Neutrophil (primary cell): ENCODE results near the gene RAD51B.

ENCODE experiments used
- H3K27ac ChIP-seq: fragments of 200-600 bp; sonication (generic); 2 replicates; pipeline ENCODE4 v1.5.1; 2016; ENCODE audit warnings: mild to moderate bottlenecking, moderate library complexity
- H3K27me3 ChIP-seq: fragments of 200-600 bp; sonication (generic); 2 replicates; pipeline ENCODE4 v1.6.0; 2016; ENCODE audit warnings: mild to moderate bottlenecking
- H3K36me3 ChIP-seq: fragments of 200-600 bp; sonication (generic); 2 replicates; pipeline ENCODE4 v1.5.1; 2017
- H3K4me1 ChIP-seq, 2 experiments: fragments of 200-600 bp in 1 of 2; sonication (generic) in 1 of 2; 1 replicate in 1 of 2; 2 replicates in 1 of 2; pipeline versions ENCODE4 v1.5.1 to v1.6.1; 2013 to 2016; ENCODE audit warnings: low read depth in 1 of 2, low read length in 1 of 2, mild to moderate bottlenecking in 1 of 2, moderate library complexity in 1 of 2; ENCODE audit not compliant: control insufficient read depth in 1 of 2, insufficient read depth in 1 of 2
- H3K4me3 ChIP-seq, 2 experiments: fragments of 200-600 bp in 1 of 2; sonication (generic) in 1 of 2; 1 replicate in 1 of 2; 2 replicates in 1 of 2; pipeline ENCODE4 v1.5.1; 2013 to 2016; ENCODE audit warnings: low read depth in 1 of 2, low read length in 1 of 2, mild to moderate bottlenecking in 1 of 2, moderate library complexity in 1 of 2
- H3K9me3 ChIP-seq: fragments of 200-600 bp; sonication (generic); 2 replicates; pipeline ENCODE4 v1.5.1; 2016
- TF ChIP-seq, protein P1 (sequence below): fragments of 200-600 bp; sonication (generic); IDR thresholded peaks from 2 replicates; pipeline ENCODE4 v1.5.1; 2016; ENCODE audit warnings: antibody characterized with exemption

The RAD51B gene

DNA sequence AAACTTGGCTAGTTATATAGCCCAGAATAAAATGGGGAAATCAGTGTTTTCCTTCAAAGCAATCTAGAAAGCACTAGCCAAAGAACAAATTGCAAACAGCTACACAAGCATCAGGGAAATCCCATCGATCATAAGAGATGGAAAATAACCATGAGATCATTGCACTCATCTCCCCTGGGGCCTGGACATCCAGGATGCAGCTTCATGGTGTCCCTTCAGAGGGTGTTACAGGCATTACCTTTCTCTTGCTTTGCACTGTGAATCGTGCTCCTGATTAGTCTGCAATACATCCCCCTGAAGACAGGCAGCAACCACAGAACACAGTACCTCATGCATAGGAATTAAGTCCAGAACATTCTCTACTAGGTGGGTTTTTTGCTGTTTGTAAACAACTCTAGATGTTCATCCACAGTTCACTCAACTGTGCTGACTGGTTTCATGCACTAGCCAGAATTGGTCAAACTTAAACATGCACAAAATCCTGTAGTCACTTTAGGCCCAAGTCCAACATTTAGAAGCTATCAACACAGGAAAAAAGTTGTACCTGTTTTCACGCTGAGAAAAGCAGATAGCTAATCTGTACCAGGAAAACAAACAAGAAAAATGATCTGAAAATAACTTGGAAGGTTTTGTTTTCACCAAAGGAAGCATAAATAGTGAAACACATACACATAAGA lies 853.2 kb downstream of the RAD51B start:
- H3K36me3 ChIP-seq, result no peaks in the 10 kb centered on the region
- no peak overlapping the region for H3K4me3 ChIP-seq
- H3K27me3 ChIP-seq, result no peaks in the 10 kb centered on the region
- H3K9me3 ChIP-seq, result no peaks in the 10 kb centered on the region
- peak overlapping the region; percentile 3 for H3K27ac ChIP-seq
- peaks cover 5 to 8% of the 10 kb centered on the region in 2 experiments for H3K4me1 ChIP-seq
- TF ChIP-seq, protein P1, sequence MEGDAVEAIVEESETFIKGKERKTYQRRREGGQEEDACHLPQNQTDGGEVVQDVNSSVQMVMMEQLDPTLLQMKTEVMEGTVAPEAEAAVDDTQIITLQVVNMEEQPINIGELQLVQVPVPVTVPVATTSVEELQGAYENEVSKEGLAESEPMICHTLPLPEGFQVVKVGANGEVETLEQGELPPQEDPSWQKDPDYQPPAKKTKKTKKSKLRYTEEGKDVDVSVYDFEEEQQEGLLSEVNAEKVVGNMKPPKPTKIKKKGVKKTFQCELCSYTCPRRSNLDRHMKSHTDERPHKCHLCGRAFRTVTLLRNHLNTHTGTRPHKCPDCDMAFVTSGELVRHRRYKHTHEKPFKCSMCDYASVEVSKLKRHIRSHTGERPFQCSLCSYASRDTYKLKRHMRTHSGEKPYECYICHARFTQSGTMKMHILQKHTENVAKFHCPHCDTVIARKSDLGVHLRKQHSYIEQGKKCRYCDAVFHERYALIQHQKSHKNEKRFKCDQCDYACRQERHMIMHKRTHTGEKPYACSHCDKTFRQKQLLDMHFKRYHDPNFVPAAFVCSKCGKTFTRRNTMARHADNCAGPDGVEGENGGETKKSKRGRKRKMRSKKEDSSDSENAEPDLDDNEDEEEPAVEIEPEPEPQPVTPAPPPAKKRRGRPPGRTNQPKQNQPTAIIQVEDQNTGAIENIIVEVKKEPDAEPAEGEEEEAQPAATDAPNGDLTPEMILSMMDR, result no peak

DNA sequence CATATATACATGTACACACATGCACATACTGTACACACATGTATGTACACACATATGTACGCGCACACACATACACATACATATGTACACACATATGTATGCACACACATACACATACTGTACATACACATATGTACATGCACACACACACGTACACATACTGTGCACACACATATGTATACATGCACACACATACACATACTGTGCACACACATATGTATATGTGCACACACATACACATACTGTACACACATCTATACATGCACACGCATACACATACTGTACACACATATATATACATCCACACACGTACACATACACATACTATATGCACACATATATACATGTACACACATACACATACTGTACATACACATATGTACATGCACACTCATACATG lies 853.9 kb downstream of the RAD51B start:
- H3K9me3 ChIP-seq, result no peaks in the 10 kb centered on the region
- H3K4me3 ChIP-seq, result no peak overlapping the region
- H3K27ac ChIP-seq, result no peak overlapping the region
- H3K4me1 ChIP-seq, result peaks cover 5 to 10% of the 10 kb centered on the region in 2 experiments
- TF ChIP-seq, protein P1, result no peak
- no peaks in the 10 kb centered on the region for H3K36me3 ChIP-seq
- H3K27me3 ChIP-seq, result no peaks in the 10 kb centered on the region

DNA sequence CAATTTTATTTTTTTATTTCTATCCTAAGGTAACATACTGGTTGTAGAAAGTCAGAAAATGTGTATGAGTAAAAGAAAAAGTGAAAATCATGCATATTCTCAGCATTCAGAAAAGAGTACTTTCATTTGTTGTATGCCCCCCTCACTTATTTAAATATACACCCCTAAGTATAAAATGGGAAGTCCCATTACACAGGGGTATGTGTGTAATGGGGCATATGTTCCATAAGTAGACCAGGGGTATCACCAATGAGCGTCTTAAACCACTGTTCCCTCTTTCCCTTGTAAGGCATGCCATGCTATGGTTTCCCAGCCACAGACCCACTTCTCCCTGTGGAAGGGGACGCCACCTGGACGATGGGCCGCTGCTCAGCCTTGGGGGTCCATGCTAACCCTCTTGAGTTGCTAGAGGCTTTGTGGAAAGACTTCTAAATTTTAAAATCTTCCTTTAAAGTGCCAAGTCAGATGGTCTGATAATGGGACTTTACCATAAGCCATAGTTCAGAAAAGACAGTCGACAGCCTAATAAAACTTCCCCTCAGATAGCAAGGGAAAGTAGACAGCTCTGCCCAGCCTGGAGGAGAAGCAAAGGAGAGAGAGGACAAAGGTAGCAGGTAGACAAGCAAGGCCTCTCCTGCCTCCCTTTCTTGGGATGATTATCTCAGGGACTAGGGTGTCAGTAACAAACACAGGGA lies 855.1 kb downstream of the RAD51B start:
- Histone ChIP-seq H3K27ac (peak overlapping the region; percentile 37), H3K36me3 (no peaks in the 10 kb centered on the region), H3K9me3 (no peaks in the 10 kb centered on the region), H3K4me1 (peaks cover 10 to 21% of the 10 kb centered on the region in 2 experiments), H3K4me3 (no peak overlapping the region), H3K27me3 (no peaks in the 10 kb centered on the region)
- TF ChIP-seq, protein P1, result no peak

DNA sequence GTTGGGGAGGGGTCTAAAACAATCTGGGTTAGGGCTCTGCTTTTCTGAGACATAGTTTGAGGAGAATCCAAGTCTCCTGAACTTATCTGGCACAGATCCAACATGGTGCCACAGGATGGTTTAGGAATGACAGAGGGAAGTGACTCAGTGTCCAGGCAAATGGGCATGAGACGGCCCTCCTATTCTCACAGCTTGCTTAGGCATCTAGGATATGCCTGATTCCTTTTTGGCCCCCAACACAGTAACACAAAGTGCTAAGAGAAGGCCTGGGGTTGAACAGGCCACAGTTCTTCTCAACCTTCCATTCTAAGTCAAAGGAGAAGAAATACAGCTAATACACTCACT lies 855.6 kb downstream of the RAD51B start:
- Histone ChIP-seq H3K4me1 (peaks cover 15 to 26% of the 10 kb centered on the region in 2 experiments), H3K4me3 (no peak overlapping the region), H3K27me3 (no peaks in the 10 kb centered on the region), H3K9me3 (no peaks in the 10 kb centered on the region), H3K27ac (peak overlapping the region; percentile 37), H3K36me3 (no peaks in the 10 kb centered on the region)
- TF ChIP-seq, protein P1, result no peak

DNA sequence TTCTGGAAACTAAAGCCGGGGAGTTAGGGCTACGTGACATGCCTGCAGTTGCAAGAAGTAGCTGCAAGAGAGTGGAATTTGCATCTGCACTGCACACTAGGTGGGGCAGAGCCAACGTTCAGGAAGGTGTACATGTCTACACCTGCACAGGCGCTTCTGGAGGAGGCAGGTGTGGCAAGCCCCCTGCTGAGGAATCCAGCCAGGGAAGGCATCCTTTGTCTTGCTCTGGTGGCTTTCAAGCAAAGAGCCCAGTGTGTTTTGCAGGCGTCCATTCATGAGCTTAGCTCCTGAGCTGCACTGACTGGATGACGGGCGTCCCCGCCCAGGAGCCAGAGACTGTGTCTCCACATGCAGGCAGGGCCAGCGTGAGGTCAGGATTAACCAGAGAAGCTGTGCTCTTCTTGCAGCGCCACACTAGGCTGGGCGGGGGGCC lies 856.9 kb downstream of the RAD51B start:
- TF ChIP-seq, protein P1, result no peak
- no peak overlapping the region for H3K27ac ChIP-seq
- H3K9me3 ChIP-seq, result no peaks in the 10 kb centered on the region
- H3K36me3 ChIP-seq, result no peaks in the 10 kb centered on the region
- peaks cover 28 to 40% of the 10 kb centered on the region in 2 experiments for H3K4me1 ChIP-seq
- no peaks in the 10 kb centered on the region for H3K27me3 ChIP-seq
- no peak overlapping the region for H3K4me3 ChIP-seq
